ENCODE data around the gene COMT.

The COMT gene

GRCh38 chr22:19969141-19969928 lies 27.8 kb downstream of the COMT start:
- TF ChIP-seq CTCF (IDR thresholded peaks at IDR 0.05; ENCODE audit: low read depth, low read length, missing control alignments): no peak
- no peak overlapping the region for H3K4me3 ChIP-seq (ENCODE audit: low read depth, low read length)
- DNase-seq (ENCODE audit: low read depth): no peak

- no peak overlapping the region for H3K4me3 ChIP-seq (ENCODE audit: low read depth, low read length)
- DNase-seq (ENCODE audit: low read depth): no peak
- TF ChIP-seq CTCF (IDR thresholded peaks at IDR 0.05; ENCODE audit: low read depth, low read length, missing control alignments): no peak
Measured at GRCh38 chr22:19970031-19970478, 28.5 kb downstream of the COMT start.

- no peak for DNase-seq (ENCODE audit: low read depth)
- H3K4me3 ChIP-seq (ENCODE audit: low read depth, low read length): no peak overlapping the region
- TF ChIP-seq CTCF (IDR thresholded peaks at IDR 0.05; ENCODE audit: low read depth, low read length, missing control alignments): peak; percentile 97
Measured at GRCh38 chr22:19970479-19971275, 29.1 kb downstream of the COMT start.

- no peak for TF ChIP-seq CTCF (IDR thresholded peaks at IDR 0.05; ENCODE audit: low read depth, low read length, missing control alignments)
- no peak for DNase-seq (ENCODE audit: low read depth)
- no peak overlapping the region for H3K4me3 ChIP-seq (ENCODE audit: low read depth, low read length)
Measured at GRCh38 chr22:19971276-19972124, 29.9 kb downstream of the COMT start.

- no peak for DNase-seq (ENCODE audit: low read depth)
- H3K4me3 ChIP-seq (ENCODE audit: low read depth, low read length): no peak overlapping the region
- TF ChIP-seq CTCF (IDR thresholded peaks at IDR 0.05; ENCODE audit: low read depth, low read length, missing control alignments): no peak
Measured at GRCh38 chr22:19972251-19972650, 30.7 kb downstream of the COMT start.

- DNase-seq (ENCODE audit: low read depth): no peak
Measured at GRCh38 chr22:19972652-19973550, 31.3 kb downstream of the COMT start.

More at GRCh38 chr22:19972652-19973550, 31.3 kb downstream of the COMT start:
- no peak overlapping the region for H3K4me3 ChIP-seq (ENCODE audit: low read depth, low read length)
- no peak for TF ChIP-seq CTCF (IDR thresholded peaks at IDR 0.05; ENCODE audit: low read depth, low read length, missing control alignments)
